HuH-7.5 (cell line): ENCODE results near the gene CFAP57.

Source experiments
- DNase-seq: peaks from one replicate; pipeline ENCODE4 v3.0.0; 2011; ENCODE audit warnings: low spot score

The CFAP57 gene

DNA sequence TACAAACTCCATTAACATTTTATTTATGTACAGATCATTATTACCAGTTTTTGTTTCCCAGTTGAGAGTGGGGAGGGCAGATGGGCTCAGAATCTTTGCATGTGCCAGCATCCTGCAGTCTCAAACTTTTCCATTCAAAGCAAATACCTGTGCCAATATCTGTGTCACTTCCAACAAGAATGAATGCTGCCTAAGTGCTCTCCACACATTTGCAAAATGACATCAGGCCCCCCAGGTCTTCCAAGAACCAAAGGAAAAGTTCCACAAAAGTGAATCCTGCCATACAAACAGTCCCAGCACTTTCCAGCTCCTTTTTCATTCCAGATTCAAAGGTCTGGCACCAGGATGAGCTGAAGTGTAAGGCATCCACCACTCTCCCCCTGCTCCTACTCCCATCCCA, 127.0 kb downstream of the CFAP57 start:
- no peak for DNase-seq

DNA sequence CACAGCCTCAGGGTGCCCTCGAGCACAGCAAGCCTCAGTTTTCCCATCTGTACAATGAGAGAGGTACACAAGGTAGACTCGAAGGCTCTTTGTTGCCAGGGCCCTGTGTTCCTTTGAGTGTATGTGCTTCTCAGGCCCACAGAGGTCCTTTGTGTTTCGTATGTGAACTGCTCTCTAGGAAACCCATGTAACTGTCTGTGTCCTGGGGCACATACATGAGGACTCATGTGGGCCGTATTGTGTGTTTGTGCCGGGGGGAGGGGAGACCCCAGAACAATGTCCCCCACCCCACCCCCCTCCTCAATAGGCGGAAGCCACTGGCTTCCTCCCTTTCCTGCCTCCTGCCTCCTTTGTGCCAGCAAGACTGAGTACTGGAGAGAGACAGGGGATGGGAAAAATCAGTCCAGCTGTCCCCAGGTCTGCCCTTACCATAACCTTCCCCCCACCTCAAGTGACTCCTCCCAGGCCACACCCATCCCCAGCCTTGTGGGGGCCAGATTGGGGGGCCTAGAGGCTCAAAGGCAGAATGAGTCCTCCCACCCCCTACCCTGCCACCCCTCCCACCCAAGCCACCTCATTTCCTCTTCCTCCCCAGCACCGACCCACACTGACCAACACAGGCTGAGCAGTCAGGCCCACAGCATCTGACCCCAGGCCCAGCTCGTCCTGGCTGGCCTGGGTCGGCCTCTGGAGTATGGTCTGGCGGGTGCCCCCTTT, 128.4 kb downstream of the CFAP57 start, which contains the start of gene TIE1:
TIE1 (plus strand) TSS at position 605 of the 717 bp plus-strand sequence; CDS start at position 695, 90 bp downstream.
- no peak for DNase-seq

DNA sequence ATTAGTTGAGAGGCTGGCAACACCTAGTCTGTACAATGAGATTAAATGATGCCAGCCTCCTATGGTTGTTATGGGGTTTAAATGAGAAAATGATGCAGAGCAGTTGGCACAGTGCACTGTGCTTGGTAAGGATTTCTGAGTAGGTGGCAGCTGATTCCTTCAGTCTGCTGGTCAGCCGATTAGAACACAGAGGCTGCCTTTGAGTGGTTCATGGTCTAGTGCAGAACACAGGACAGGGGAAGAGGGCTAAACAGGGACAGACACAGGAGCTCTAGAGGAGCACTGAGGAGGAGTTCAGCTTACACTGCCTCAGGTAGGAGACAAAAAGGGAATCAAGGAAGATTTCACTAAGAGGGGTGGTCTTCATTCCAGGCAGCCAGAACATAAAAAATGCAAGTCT, 130.1 kb downstream of the CFAP57 start:
- no peak for DNase-seq

DNA sequence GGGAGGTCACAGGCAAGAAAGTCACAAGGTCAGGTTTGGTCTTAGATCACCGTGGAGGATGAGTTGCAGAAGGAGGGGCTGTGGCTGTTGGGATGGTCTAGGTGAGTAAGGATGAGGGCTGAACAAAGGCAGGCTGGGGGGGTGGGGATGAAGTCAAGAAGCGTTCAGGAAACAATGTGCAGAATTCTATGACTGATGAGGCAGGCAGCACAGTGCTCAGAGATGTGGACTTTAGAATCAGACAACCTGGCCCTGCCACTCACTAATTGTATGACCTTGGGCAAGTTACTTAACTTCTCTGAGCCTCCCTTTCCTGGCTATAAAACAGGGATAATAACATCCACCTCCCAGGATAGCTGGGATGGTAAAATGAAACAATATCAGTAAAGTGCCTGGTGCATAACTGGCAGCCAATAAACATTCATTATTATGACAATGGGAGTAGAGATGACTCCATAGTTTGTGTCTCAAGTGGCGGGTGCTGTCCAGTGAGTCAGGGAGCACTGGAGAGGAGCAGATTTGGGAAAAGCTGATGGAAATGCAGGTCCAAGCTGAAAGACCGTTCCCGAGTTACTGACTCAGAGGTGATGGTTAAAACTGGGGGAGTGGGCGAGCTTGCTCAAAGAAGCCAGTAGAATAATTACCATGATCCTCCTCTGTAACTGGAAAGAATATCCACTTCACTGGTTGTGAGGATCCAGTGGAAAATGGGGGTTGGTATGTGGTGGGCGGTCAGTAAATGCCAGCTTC, 130.8 kb downstream of the CFAP57 start:
- DNase-seq, result no peak

DNA sequence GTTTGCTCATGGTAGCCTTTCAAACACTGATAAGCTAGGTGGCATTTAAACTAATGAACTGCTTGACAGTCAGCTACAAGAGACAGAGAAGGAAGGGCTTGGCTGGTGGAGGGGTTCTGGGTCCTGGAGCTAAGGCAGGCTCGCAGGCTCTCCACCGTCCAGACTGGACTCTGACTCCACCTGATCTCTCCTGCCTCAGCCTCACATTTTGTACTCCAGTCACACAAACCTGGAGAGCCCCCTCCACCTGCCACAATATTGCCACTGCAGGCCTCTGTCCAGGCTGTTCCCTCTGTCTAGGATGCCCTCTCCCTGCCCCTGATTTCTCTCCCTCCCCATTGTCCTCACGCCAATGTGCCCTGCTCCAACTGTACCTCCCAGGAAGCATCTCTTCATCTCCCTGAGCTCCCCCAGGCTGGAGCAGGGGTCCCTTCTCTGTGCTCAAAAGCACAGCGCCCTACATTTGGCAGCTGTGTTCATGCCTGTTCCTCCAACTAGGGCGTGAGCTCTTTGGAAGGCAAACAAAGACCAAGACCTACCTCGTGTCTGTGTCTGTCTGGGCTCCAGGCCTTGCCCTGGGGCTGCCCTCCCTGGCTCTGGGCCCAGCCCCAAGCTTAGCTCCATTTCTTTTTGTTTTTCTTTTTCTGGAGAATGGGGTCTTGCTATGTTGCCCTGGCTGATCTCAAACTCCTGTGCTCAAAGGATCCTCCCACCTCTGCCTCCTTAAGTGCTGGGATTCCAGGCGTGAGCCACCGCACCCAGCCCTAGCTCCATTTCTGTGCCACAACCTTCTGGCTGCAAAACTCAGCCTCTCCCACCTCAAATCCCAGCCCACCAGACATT, 131.6 kb downstream of the CFAP57 start:
- DNase-seq, result no peak
